ENCODE results near the gene PPP1R3C.

DNA sequence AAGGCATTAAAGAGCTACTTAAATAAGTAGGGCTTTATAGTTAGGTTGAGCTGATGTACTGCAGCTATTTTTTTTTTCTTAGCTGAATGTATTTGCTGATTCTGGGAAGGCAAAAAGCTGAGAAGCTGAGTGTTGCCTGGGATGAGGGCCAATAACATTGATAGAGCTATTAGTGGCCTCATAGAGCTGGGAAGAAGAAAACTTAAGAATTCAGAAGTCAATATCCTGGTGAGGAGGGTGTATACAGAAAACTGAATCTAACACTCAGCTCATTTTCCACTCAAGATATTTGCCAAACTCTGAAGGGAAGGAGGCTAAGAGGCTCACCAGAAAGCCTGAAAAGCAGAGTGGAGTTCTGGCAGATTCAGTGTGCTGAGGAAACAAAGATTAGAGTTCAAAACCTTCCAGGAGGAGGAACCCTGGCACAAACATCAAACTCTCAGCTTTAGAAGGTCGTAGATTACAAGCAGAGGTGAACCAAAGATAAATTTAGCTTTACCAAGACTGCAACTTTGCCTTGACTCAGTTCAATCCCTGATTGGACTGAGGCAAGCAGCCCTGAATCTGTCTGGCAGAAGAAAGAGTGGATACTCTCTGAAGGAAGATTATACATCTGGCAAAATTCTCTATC lies 11.3 kb downstream of the PPP1R3C start:
- no peak for TF ChIP-seq POLR2AphosphoS5 (IDR thresholded peaks at IDR 0.05)
- no peak for TF ChIP-seq EZH2 (IDR thresholded peaks at IDR 0.05; ENCODE audit: borderline replicate concordance, insufficient read depth, low read length, poor library complexity, severe bottlenecking)
- no peak for TF ChIP-seq CTCF (IDR thresholded peaks at IDR 0.05; ENCODE audit: poor library complexity, severe bottlenecking)
